COLO668 (cell line): ENCODE measurements around the gene HPF1.
"Not testable (repeated sequence)": the region's sequence is repeated elsewhere in the genome, so short reads cannot be mapped to it uniquely, and the experiment has no call there.

ENCODE experiments used
- DNase-seq: peaks from one replicate; lab custom pipeline; 2025; ENCODE audit not compliant: unreplicated experiment; lab: John Stamatoyannopoulos, UW

Gene HPF1

GRCh38 chr4:169741569-169741968, 16.2 kb downstream of the HPF1 start:
- DNase-seq, result no peak

GRCh38 chr4:169738604-169739003, 19.1 kb downstream of the HPF1 start:
- not testable (repeated sequence) for DNase-seq

DNA sequence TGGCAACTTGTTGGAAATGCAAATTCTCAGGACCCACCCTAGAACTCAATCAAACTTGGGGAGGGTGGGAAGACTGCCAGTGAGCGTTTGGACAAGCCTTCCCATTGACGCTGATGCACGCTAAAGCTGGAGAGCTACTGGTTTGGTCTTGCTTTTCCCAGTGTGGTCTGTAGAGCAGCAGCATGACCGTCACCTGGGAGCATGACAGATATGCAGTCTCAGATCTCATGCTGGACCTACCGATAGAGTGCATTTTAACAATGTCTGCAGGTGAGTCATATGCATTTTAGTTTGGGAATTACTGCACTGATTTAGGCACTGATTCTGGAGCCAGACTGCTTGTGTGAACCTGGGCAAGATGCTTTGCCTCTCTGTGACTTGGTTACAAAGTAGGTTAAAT, 27.2 kb downstream of the HPF1 start:
- DNase-seq, result no peak

GRCh38 chr4:169727616-169728015, 30.1 kb downstream of the HPF1 start:
- no peak for DNase-seq

DNA sequence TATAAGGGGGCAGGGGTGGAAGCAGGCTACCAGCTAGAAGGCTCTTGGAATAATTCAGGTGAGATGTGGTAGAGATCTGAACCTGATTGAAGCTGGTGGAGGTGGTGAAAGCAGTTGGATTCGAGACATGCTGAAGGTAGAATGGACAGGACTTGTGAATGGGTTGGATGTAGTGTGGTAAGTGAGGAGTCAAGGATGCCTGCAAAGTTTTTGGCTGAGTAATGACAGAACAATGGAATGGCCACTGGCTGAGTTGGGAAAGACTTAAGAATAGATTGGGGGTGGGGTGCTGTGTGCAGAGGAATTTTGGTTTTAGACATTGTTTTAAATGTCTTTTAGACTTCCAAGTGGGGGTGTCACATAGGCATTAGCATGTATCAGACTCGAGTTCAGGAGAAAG, 33.5 kb downstream of the HPF1 start:
- no peak for DNase-seq

GRCh38 chr4:169723207-169723965, 34.4 kb downstream of the HPF1 start:
- DNase-seq, result no peak

DNA sequence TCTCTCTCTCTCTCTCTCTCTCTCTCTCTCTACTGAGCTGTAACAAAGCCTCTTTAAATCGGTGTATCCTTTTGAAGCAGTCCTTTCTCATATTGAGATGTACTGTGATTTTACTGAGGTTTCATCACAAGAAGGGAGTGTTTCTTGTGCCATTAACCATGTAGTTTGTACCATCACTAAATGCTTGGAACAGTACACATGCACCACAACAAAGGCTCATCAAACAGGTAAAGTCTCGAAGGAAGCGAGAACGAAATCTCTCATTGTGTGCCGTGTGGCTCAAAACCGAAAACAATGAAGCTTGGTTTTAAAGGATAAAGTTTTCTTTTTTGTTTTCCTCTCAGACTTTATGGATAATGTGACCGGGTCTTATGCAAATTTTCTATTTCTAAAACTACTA, 37.2 kb downstream of the HPF1 start:
- no peak for DNase-seq

DNA sequence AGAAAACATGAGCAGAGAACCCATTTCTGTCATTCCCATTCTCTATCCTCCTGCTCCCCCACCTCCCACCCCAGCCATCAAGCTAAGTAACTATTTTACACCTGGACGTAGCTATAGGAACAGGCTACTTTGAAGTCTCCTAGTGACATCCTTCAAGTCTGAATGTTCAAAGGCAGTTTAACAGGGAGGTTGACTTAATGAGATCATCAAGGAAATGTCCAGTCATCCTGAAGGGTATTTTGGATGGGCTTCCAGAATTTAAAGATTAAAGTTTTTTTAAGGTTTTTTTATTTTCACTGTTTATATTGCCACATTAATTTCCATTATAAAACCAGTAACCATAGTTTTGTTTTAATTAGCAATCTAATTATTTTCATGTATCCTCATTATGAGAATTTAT, 41.1 kb downstream of the HPF1 start:
- no peak for DNase-seq

GRCh38 chr4:169715826-169716225, 41.9 kb downstream of the HPF1 start:
- DNase-seq, result no peak

DNA sequence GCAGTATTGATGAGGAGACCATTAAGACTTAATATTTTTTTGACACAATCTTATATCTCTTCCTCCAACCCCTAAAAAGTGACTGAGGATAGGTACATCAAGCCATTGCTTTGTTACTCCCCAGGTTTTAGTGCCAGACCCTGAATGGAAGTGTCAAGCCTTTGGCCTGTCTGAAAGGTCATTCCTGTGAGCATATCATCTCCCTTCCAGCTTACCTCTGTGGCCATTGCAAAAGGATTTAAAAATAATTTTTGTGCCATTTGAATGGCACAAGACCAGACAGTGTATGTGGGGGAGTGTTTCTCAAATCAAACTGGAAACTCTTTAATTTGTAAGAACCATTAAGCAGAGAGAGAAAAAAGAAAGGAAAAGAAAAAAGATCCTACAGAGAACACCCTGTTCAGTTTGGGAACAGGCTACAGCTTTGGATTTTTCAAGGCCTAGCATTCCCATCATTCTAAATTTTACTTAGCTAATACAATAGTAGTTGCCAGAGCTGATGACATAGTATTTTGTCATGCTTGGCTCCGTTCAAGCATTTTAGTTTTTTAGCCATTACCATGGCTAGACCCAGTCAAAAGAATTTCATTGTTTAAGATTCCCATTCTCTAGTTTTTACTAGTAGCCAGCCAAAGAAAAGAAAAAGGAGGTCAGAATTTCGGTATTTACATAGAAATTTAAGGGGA, 49.6 kb downstream of the HPF1 start:
- DNase-seq, result no peak

DNA sequence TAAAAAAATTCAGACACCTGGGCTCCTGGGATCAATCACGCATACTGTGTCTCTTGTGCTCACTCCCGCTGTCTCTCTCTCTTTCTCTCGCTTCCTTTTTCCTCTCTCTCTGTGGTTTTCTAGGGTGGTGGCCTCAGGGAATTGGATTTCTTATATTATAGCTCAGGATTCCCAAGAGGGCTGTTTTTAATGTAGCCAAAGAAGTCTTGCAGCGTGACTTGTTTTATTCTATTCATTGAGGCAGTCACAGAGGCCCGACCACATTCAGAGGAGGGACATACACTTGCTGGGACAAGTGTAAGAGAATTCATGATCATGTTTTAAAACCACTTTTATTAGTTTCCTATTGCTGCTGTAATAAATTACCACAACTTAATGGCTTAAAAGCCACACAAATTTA, 59.4 kb downstream of the HPF1 start:
- DNase-seq, result no peak

GRCh38 chr4:169690787-169691186, 67.0 kb downstream of the HPF1 start:
- DNase-seq, result no peak

DNA sequence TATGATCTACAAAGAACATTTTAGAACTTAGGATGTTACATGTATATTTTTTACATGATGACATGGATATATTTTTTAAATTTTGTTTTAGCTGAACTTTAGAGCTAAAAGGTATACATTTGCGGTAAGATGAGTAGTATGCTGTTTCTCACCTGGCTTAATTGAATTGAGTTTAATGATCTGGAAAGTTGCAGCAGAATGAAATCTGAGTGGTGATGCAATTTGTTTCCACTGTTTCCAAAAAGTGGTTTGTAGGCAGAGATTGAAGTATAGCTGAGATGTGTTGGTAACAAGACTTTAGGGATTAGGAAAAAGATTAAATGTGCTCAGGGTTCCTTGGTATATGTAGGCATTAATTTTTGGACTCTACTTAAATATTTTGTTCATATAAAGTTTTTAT, 68.1 kb downstream of the HPF1 start:
- no peak for DNase-seq

- no peak for DNase-seq
These were observed 75.2 kb downstream of the HPF1 start for GRCh38 chr4:169682372-169683047.
